Chondrocyte (in vitro differentiated cells): ENCODE data around the gene VAV2. TPM values are rescaled to one million over a fixed set of nuclear protein-coding genes. Genes with fewer than 3 reads are reported as not detected.

Experiments used
- DNase-seq: peaks from one replicate; pipeline ENCODE4 v3.0.0; 2021; ENCODE audit warnings: mixed read lengths, low spot score
- H3K27ac Mint-ChIP-seq: one replicate; pipeline ENCODE4 v1.8.0; 2021; ENCODE audit warnings: mild to moderate bottlenecking, moderate library complexity, mixed read lengths; ENCODE audit not compliant: unreplicated experiment
- H3K27me3 Mint-ChIP-seq: 2 replicates; pipeline ENCODE4 v1.8.0; 2021; ENCODE audit warnings: low read depth, mixed read lengths
- H3K36me3 Mint-ChIP-seq: 2 replicates; pipeline ENCODE4 v1.8.0; 2021; ENCODE audit warnings: low read depth, mixed read lengths
- H3K4me1 Mint-ChIP-seq: 2 replicates; pipeline ENCODE4 v1.8.0; 2021; ENCODE audit warnings: low read depth, mild to moderate bottlenecking, mixed read lengths
- H3K4me3 Mint-ChIP-seq: one replicate; pipeline ENCODE4 v1.8.0; 2021; ENCODE audit warnings: mild to moderate bottlenecking, moderate library complexity, mixed read lengths; ENCODE audit not compliant: unreplicated experiment
- H3K9me3 Mint-ChIP-seq: 2 replicates; pipeline ENCODE4 v1.8.0; 2021; ENCODE audit warnings: low read depth, mixed read lengths
- CTCF ChIP-seq: fragments of 200-600 bp; sonication (generic); IDR thresholded peaks from 2 replicates; pipeline ENCODE4 v1.5.0; 2021; ENCODE audit warnings: antibody characterized with exemption, mild to moderate bottlenecking, moderate library complexity
- total RNA-seq: library from RNA; stranded (reverse); gene quantifications from 3 replicates; pipeline ENCODE4 v1.2.1, GENCODE V29; 2021

Gene VAV2
- total RNA-seq, 1 donor from 2014 or later: 17.7 TPM

- Mint-ChIP-seq H3K27me3 (no peaks in the 10 kb centered on the region), H3K9me3 (no peaks in the 10 kb centered on the region), H3K4me1 (peaks cover 2% of the 10 kb centered on the region), H3K4me3 (no peak overlapping the region), H3K27ac (no peak overlapping the region), H3K36me3 (peaks cover 2% of the 10 kb centered on the region)
- DNase-seq: no peak
- TF ChIP-seq CTCF: no peak
Observed at GRCh38 chr9:133857639-133858038, 134.5 kb downstream of the VAV2 start.

GRCh38 chr9:133856798-133857197 is 135.3 kb downstream of the VAV2 start:
- no peak overlapping the region for H3K4me3 Mint-ChIP-seq
- DNase-seq: no peak
- H3K36me3 Mint-ChIP-seq: peaks cover 2% of the 10 kb centered on the region
- H3K9me3 Mint-ChIP-seq: no peaks in the 10 kb centered on the region
- no peak overlapping the region for H3K27ac Mint-ChIP-seq
- no peaks in the 10 kb centered on the region for H3K4me1 Mint-ChIP-seq
- no peaks in the 10 kb centered on the region for H3K27me3 Mint-ChIP-seq
- no peak for TF ChIP-seq CTCF

- H3K4me1 Mint-ChIP-seq: no peaks in the 10 kb centered on the region
- peaks cover 2% of the 10 kb centered on the region for H3K36me3 Mint-ChIP-seq
- TF ChIP-seq CTCF: no peak
- no peaks in the 10 kb centered on the region for H3K9me3 Mint-ChIP-seq
- H3K4me3 Mint-ChIP-seq: no peak overlapping the region
- no peak for DNase-seq
- H3K27ac Mint-ChIP-seq: no peak overlapping the region
- H3K27me3 Mint-ChIP-seq: no peaks in the 10 kb centered on the region
Observed at GRCh38 chr9:133855802-133856521, 136.2 kb downstream of the VAV2 start.

GRCh38 chr9:133855371-133855770 is 136.8 kb downstream of the VAV2 start:
- TF ChIP-seq CTCF: no peak
- Mint-ChIP-seq H3K4me3 (no peak overlapping the region), H3K4me1 (no peaks in the 10 kb centered on the region), H3K9me3 (no peaks in the 10 kb centered on the region), H3K36me3 (peaks cover 2% of the 10 kb centered on the region), H3K27me3 (no peaks in the 10 kb centered on the region), H3K27ac (no peak overlapping the region)
- DNase-seq: no peak

- no peak for DNase-seq
- no peak overlapping the region for H3K27ac Mint-ChIP-seq
- no peaks in the 10 kb centered on the region for H3K9me3 Mint-ChIP-seq
- H3K4me1 Mint-ChIP-seq: no peaks in the 10 kb centered on the region
- H3K27me3 Mint-ChIP-seq: no peaks in the 10 kb centered on the region
- no peak for TF ChIP-seq CTCF
- no peak overlapping the region for H3K4me3 Mint-ChIP-seq
- peaks cover 2% of the 10 kb centered on the region for H3K36me3 Mint-ChIP-seq
Observed at GRCh38 chr9:133854765-133855164, 137.4 kb downstream of the VAV2 start.
